ENCODE measurements around the gene ATIC. TPM values are rescaled to one million over a fixed set of nuclear protein-coding genes. Genes with fewer than 3 reads are reported as not detected.

Gene ATIC
- total and polyA plus RNA-seq, 9 donors: 20.8 to 126 (median 63.7) TPM

DNA sequence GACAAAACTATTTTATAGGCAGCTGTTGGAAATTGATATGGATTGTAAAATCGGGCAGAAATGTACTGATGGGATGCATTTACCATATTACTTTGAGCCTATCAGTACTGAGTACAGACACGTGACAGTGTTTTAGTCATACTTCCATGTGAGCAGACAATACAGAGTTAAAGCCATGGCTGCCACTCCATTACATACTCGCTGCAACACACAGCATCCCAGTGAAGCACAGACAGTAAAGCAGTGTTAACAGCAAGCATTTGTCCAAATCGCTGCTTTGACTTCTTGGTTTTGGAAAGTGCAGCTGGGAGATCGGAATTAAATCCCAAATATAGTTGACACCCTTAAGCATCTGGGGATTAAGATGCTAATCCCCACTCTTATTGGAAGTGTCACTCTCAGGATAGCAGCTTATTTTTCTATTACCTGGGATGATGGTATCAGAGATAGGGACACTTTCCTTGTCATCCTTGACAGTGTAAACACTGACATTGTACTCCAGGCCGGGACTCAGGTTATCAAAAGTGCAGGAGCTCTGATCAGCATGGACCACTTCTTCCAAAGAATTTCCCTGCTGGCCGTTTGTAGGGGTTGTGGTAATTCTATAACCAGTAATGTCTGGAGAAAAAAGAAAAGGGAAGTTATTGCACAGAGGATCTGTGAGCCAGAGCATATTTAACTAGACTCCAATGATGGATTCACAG, 82.4 kb downstream of the ATIC start:
- H3K27me3 ChIP-seq: no peaks in the 10 kb centered on the region
- no peaks in the 10 kb centered on the region for H3K9me3 ChIP-seq
- no peaks in the 10 kb centered on the region for H3K4me1 ChIP-seq (ENCODE audit: insufficient read depth)
- intact Hi-C loops (cut with DNase I): no loop called here
- H3K36me3 ChIP-seq: no peaks in the 10 kb centered on the region
- TF ChIP-seq EP300 (IDR thresholded peaks at IDR 0.05): no peak
- H3K4me3 ChIP-seq: no peak overlapping the region
- WGBS, 3 donors: 79 to 83% (median 81%) methylated on average over 7 of the region's 7 CpGs
- no peak for DNase-seq
- H3K27ac ChIP-seq: no peak overlapping the region

DNA sequence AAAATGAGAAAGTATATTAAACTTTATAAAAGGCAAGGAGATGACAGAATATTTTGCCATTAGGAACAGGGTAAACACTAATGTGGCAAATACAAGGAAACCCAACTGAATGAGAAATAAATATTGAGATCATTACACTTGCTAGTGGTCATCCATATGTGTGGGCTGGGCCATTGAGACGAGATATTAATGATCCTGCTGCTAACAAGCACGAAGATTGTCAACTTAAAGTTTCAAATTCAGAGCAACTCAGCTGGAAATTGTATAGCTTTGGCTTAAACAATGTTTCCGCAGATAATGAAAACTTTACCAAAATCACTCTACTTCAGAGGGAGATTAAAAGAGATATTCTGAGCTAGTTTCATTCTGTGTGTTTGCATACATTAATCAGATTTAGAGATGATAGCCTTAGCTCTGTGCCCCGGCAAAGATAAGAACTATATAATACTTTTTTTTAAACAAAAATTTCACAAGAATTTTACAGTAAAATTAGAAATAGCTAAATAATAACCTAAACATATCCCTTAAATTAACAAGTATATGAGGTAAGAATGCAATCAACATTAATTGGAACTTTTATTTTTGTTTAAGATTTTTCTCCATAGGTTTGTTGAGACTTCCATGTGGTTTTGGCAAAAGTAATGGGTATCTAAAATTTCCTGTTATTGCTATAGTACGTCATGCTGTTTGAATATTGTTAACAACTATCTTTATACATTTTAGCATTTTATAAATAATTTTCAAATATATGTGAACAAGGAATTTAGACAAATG, 84.0 kb downstream of the ATIC start:
- intact Hi-C loops (cut with DNase I): no loop called here
- H3K4me3 ChIP-seq: no peak overlapping the region
- no peaks in the 10 kb centered on the region for H3K36me3 ChIP-seq
- no peak for DNase-seq
- no peak for TF ChIP-seq CTCF (IDR thresholded peaks at IDR 0.05)
- no peak for TF ChIP-seq POLR2A (IDR thresholded peaks at IDR 0.05)
- no peak for TF ChIP-seq EP300 (IDR thresholded peaks at IDR 0.05)
- H3K9me3 ChIP-seq: no peaks in the 10 kb centered on the region
- H3K27ac ChIP-seq: no peak overlapping the region
- H3K4me1 ChIP-seq (ENCODE audit: insufficient read depth): no peaks in the 10 kb centered on the region
- 67 to 76% (median 69%) methylated on average over 5 of the region's 5 CpGs for WGBS, 3 donors
- H3K27me3 ChIP-seq: no peaks in the 10 kb centered on the region

DNA sequence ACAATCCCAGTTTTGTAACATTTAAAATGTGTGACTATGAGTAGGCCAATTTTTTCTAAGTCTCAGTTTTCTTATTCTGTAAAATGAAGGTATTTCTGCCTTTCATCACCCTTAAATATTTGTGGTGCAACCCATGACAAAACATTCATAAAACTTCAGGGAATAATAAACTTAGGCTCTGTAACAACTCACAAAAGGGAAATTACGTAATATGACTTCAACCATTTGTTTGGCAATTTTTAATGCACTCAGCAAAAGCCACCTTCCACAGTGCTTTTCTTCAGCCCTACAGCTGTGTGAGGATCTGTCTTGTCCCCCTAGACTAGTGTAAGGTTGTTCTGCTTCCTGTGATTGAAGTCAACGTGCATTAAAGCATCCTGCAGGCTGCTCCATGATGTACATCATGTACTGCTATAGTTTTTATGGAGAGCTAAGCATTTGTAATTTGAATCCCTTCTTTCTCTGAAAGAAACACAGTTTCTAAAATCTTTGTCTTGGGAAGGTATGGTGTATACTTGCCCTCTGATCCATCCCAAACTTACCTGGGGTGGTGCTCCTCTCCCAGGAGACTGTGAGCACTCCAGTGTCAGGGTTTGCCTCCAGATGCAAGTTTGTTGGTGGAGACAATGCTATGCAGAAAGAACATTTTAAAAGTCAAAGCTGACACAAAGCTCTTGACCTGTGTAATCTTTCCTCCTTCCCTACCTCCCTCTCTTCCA, 84.9 kb downstream of the ATIC start:
- 41 to 50% (median 43%) methylated on average over 2 of the region's 2 CpGs for WGBS, 3 donors
- no peak for DNase-seq
- H3K9me3 ChIP-seq: no peaks in the 10 kb centered on the region
- H3K36me3 ChIP-seq: no peaks in the 10 kb centered on the region
- H3K27me3 ChIP-seq: no peaks in the 10 kb centered on the region
- no peak overlapping the region for H3K4me3 ChIP-seq
- TF ChIP-seq EP300 (IDR thresholded peaks at IDR 0.05): no peak
- TF ChIP-seq CTCF (IDR thresholded peaks at IDR 0.05): no peak
- TF ChIP-seq POLR2A (IDR thresholded peaks at IDR 0.05): no peak
- intact Hi-C loops (cut with DNase I): no loop called here
- H3K27ac ChIP-seq: no peak overlapping the region
- H3K4me1 ChIP-seq (ENCODE audit: insufficient read depth): no peaks in the 10 kb centered on the region

GRCh38 chr2:215397632-215398341, 85.9 kb downstream of the ATIC start:
- Histone ChIP-seq H3K9me3 (no peaks in the 10 kb centered on the region), H3K4me1 (ENCODE audit: insufficient read depth) (no peaks in the 10 kb centered on the region), H3K4me3 (no peak overlapping the region), H3K27ac (no peak overlapping the region), H3K27me3 (no peaks in the 10 kb centered on the region), H3K36me3 (no peaks in the 10 kb centered on the region)
- intact Hi-C loops (cut with DNase I): no loop called here
- DNase-seq: no peak
- no peak for TF ChIP-seq EP300 (IDR thresholded peaks at IDR 0.05)
- TF ChIP-seq CTCF (IDR thresholded peaks at IDR 0.05): no peak
- TF ChIP-seq POLR2A (IDR thresholded peaks at IDR 0.05): no peak
- 57 to 65% (median 60%) methylated on average over 9 of the region's 9 CpGs for WGBS, 3 donors

Data from ovary (tissue), 9 donors.